Stimulated activated CD8-positive, alpha-beta memory T cell treated with anti-CD3 and anti-CD28 coated beads, Interleukin-4, amount 100 ng/mL, for 1 hour (primary cell): ENCODE results near the gene FUBP3.
"Not testable (repeated sequence)": the region's sequence is repeated elsewhere in the genome, so short reads cannot be mapped to it uniquely, and the experiment has no call there.

Source experiments
- DNase-seq, 2 donors: peaks; one replicate each; pipeline ENCODE4 v3.0.0-alpha.2; 2020; ENCODE audit warnings: low read depth in 2 of 2, low spot score in 1 of 2

Gene FUBP3

GRCh38 chr9:130556396-130557076 is 22.8 kb upstream of the FUBP3 start:
- no peak for DNase-seq

DNA sequence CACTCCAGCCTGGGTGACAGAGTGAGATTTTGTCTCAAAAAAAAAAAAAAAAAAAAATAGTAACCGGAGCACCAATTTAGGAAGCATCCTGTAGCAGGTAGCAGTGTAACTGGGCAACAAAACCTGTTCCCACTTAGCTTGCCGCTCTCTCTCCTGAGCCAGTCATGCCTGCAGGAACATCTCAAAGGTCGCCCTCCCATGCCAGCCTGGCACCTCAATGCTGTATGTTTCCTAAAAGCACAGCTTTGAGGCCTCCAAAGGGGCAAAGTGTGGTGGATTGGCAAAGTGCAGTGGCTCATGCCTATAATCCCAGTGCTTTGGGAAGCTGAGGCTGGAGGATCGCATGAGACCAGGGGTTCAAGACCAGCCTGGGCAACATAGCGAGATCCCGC is 22.3 kb upstream of the FUBP3 start:
- DNase-seq, result no peak

DNA sequence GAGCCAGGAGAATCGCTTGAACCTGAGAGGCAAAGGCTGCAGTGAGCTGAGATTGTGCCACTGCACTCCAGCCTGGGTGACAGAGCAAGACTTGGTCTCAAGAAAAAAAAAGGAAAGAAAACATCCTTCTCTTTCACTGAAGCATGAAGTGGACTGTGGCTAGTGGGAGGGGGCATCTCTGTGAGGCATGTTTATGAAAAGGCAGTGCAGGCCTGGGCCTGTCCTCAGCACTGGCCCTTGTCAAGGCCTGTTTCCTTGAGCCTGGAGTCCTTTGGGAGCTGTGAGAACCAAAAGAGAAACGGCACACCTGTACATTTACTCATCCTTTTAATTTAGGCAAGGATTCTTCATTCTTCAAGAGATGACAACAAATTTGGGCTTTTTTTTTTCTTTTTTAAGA is 18.3 kb upstream of the FUBP3 start:
- no peak for DNase-seq

DNA sequence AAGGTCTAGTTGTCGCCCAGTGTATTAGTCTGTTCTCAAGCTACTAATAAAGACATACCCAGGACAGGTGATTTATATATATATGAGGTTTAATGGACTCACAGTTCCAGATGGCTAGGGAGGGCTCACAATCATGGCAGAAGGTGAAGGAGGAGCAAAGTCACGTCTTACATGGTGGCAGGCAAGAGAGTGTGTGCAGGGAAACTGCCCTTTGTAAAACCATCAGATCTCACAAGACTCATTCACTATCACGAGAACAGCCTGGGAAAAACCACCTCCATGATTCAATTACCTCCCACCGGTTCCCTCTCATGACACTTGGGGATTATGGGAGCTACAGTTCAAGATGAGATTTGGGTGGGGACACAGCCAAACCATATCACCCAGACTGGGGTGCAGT is 16.9 kb upstream of the FUBP3 start:
- not testable (repeated sequence) for DNase-seq

DNA sequence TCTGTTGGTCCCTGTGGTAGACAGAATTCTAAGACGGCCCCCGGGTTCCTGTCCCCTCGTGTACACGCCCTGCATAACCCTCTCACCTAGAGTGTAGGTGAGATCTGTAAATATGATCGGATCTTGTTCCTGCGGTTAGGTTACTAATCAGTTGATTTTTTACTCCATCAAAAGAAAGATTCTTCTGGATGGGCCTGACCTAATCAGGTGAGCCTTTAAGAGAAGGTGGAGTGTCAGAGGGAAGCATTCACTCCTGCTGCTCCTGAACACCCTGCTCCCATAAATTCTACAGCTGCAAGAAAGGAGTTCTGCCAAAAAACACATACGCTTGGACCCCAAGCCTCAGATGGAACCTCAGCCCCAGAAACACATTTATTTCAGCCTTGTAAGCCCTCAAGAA is 15.6 kb upstream of the FUBP3 start:
- no peak for DNase-seq

DNA sequence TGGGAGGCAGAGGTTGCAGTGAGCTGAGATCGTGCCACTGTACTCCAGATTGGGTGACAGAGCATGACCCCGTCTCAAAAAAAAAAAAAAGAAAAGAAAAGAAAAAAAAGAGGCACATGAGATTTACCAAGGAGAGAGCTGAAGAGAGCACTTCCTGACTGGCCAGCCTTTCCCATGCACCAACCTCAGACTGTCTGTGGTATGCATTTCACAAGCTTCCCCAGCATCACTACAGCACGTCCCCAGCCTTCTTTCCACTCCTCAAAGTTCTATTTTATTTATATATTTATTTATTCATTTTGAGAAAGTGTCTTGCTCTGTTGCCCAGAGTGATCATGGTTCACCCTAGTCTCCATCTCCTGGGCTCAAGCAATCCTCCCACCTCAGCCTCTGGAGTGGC is 13.6 kb upstream of the FUBP3 start:
- no peak for DNase-seq

- no peak for DNase-seq
These were observed 9.2 kb upstream of the FUBP3 start for GRCh38 chr9:130570208-130570607.

- DNase-seq, result no peak
These were observed 3.9 kb upstream of the FUBP3 start for GRCh38 chr9:130575514-130575913.

- no peak for DNase-seq
These were observed 3.2 kb upstream of the FUBP3 start for GRCh38 chr9:130576176-130576575.

GRCh38 chr9:130579738-130580463 is 524 bp downstream of the FUBP3 start:
- peak in 1 of 2 donors; percentile 2 for DNase-seq

DNA sequence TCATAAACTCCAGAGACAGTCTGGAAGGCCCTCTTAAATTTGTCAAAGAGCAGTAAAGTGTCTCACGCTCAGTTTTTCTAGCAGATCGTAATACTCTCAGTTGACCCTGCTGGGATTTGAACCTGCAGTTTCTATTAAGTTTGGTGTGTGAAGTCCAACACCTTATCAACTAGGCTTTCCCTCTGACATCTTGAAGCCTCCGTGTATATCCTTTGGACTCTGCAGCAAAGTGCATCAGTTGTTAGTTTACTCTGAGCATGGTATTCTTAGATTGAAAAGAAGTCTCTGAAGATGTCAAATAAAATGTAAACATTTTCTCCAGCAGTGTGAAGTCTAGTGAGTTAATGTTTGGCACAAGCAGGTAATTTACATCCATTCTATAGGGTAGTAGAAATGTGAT is 2.4 kb downstream of the FUBP3 start:
- no peak for DNase-seq

DNA sequence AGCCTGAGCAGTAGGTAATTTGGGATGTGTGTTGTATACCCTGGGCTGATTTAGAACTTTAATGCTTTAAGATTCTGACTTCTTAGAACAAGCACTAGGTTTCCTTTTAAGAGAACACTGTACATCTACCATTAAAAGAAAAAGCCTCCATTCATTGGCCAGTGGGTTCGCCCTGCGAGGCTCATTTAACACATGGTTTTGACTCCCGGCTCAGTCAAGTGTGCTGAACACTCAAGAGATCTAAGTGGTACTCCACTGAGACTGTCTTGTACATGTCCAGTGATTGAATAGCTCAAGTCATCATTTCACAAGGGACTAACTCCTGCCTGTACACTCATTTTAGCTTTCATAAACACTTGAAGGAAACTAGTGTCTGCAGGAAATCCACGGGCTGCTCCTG is 3.9 kb downstream of the FUBP3 start:
- no peak for DNase-seq

DNA sequence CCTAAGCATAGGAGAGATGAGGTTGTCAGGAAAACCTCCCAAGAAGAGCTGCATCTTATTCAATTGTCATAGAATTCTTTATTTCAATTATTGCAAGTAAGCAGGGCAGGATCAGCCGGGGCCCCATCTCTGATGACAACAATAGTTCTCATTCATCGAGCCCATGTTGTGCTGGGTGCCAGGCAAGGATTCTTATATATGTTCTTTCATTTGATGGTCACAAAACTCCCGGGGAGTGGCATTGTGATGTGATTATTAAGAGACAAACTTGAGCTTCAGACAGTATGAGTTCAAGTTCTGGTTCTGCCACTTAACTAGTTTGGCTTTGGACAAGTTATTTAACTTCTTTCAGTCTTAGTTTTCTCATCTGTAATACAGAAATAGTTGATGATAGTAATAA is 8.5 kb downstream of the FUBP3 start:
- no peak for DNase-seq

DNA sequence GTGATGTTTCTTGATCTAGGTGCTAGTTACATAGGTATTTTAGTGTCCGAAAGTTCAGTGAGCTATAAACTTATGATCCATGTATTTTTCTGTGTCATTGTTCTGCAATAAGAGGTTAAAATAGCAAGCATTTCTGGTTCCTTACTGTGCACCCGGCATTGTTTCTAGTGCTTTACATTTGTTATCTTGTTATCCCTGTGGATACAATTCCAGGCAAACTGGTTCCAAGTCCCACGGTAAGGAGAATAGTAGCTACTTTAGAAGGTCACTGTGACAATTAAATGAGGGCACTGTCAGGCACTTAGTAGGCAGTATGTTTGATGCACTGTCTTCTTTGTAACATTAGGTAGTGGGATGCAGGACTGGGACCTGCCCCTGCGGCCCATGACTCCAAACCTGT is 9.0 kb downstream of the FUBP3 start:
- no peak for DNase-seq

GRCh38 chr9:130589754-130590153 is 10.4 kb downstream of the FUBP3 start:
- no peak for DNase-seq

GRCh38 chr9:130590305-130590704 is 10.9 kb downstream of the FUBP3 start:
- no peak for DNase-seq

DNA sequence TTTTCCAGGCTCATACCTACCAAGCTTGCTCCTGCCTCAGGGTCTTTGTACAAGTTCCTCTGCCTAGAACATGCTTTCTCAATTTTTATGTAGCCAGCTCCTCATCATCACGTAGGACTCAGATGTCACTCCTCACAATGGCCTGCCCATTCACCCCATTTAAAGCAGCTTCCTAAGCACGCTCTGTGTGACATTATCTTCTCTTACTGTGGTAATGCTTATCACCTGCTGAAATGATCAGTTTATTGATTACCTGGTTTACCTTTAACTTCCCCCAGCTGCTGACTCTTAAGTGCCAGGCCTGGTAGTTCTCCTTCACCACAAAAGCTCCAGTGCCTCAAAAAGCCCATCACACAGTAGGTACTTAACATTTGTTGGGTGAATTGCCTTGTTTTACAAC is 13.6 kb downstream of the FUBP3 start:
- no peak for DNase-seq

DNA sequence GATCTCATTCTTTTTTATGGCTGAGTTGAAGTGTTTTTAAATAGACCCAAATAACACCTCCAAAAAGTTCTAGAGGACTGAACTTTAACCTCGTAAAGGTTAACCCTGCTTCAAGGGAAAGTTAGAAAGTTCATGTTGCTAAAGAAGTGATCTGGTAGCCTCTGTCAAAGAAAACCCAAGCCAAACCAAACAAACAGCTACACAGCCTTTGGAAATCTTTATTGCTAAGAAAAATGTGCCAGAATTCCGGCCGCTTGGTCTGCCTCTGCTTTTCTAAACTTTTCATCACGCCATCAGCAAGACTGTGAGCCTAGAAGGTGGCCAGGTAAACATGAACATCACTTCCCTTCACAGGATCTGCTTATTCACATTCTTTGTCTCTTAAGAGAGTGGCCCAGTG is 17.9 kb downstream of the FUBP3 start:
- DNase-seq, result no peak

DNA sequence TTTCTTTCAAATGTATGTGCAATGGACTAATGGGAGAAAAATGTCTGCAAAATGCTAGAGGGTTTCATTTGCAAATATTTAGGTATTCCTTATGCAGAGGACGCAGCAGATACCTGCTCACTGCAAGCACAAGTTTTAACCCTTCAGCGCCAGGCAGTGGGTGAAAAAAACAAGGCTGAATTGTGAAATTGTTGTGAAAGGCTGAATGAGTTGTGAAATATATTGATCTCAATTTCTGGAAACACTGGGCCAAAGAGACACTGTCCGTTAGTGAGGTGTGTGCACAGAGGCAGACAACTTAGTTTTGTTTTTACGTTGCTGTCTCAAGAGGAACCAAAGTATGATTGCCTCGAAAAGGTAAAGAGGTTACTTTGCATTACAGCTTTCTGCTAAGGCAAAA is 18.8 kb downstream of the FUBP3 start:
- DNase-seq, result no peak

DNA sequence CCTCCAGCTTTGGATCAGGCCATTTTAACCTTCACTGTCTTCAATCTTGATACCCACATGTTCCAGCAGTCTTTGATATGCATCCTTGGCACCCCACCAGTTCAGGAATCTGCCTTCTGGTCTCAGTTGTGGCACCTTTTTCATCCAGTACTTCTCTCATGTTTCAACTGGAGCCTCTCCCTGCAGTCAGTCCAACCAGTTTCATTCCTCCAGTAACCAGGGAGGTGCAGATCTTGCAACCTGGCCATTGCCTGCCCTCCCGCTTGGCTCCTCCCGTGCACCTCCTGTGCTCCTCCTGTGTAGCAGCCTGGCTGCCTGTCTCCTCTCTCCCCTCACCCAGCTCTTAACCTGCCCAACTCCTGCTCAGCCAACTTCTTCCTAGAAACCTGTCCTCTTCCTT is 20.2 kb downstream of the FUBP3 start:
- no peak for DNase-seq

- no peak for DNase-seq
These were observed 21.7 kb downstream of the FUBP3 start for GRCh38 chr9:130601100-130601499.

DNA sequence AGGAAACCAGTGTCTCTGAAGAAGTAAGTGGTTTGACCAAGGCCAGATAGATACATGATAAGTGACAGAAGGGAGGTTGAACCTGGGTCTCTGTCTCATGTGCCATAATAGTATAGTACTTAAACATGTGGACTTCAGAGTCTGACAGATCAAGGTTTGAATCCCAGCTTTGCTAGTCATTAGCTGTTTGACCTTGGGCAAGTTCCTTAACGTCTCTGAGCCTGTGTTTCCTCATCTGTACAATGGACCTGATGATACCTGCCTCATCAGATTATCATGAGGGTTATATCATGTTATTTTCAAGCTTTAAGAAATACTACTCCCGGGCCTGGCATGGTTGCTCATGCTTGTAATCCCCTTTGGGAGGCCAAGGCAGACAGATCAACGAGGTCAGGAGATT is 24.9 kb downstream of the FUBP3 start:
- DNase-seq, result no peak
